OCI-LY7 (cell line): ENCODE data around the gene KCNH1. TPM values are rescaled to one million over a fixed set of nuclear protein-coding genes. Genes with fewer than 3 reads are reported as not detected.

ENCODE experiments used
- BruUV-seq: library from RNA; stranded (reverse); fragments of 400-500 nt; replicated peaks from 2 replicates; lab custom pipeline; 2021; lab: Mats Ljungman, UMichigan
- CTCF ChIA-PET: fragments of 300-600 bp; sonication (Branson Sonifier 250); formaldehyde crosslinking; loops from one replicate; lab custom pipeline; 2022; ENCODE audit warnings: antibody characterized with exemption; ENCODE audit not compliant: unreplicated experiment; lab: Charles Lee
- POLR2A ChIA-PET: fragments of 300-600 bp; sonication (Branson Sonifier 250); formaldehyde crosslinking; loops from one replicate; lab custom pipeline; 2022; ENCODE audit warnings: antibody characterized with exemption; lab: Charles Lee
- DNase-seq: peaks from one replicate; pipeline ENCODE4 v3.0.0-alpha.2; 2015; ENCODE audit warnings: low spot score
- H2AFZ ChIP-seq: fragments of 200-600 bp; sonication (generic), shearing (Covaris generic); 2 replicates; pipeline ENCODE4 v1.6.1; 2014; ENCODE audit warnings: mild to moderate bottlenecking, antibody characterized with exemption, low read length, moderate library complexity
- H3K27ac ChIP-seq: fragments of 200-600 bp; sonication (generic); 2 replicates; pipeline ENCODE4 v1.5.1; 2014; ENCODE audit warnings: mixed run types, low read depth, mild to moderate bottlenecking, moderate library complexity, low read length, inconsistent platforms; ENCODE audit not compliant: poor library complexity, severe bottlenecking
- H3K36me3 ChIP-seq: fragments of 200-600 bp; sonication (generic); 2 replicates; pipeline ENCODE4 v1.6.1; 2014; ENCODE audit warnings: mild to moderate bottlenecking, antibody characterized with exemption, low read length, moderate library complexity, mixed read lengths; ENCODE audit not compliant: insufficient read depth
- H3K4me1 ChIP-seq: fragments of 200-600 bp; sonication (generic); 2 replicates; pipeline ENCODE4 v1.5.1; 2014; ENCODE audit warnings: mild to moderate bottlenecking, low read length; ENCODE audit not compliant: insufficient read depth, poor library complexity, severe bottlenecking
- H3K4me2 ChIP-seq: fragments of 200-600 bp; sonication (generic); 2 replicates; pipeline ENCODE4 v1.6.1; 2014; ENCODE audit warnings: mild to moderate bottlenecking, low read length
- H3K4me3 ChIP-seq: fragments of 200-600 bp; sonication (generic); 2 replicates; pipeline ENCODE4 v1.5.1; 2014; ENCODE audit warnings: mild to moderate bottlenecking, low read depth, low read length; ENCODE audit not compliant: poor library complexity, severe bottlenecking
- H3K79me2 ChIP-seq: fragments of 200-600 bp; sonication (generic); 2 replicates; pipeline ENCODE4 v1.6.1; 2016; ENCODE audit warnings: low read depth, mild to moderate bottlenecking, low read length, moderate library complexity, mixed read lengths; ENCODE audit not compliant: insufficient read depth
- H3K9me2 ChIP-seq: fragments of 200-600 bp; sonication (generic); 2 replicates; pipeline ENCODE4 v1.6.1; 2016; ENCODE audit warnings: mild to moderate bottlenecking, low read length, mixed read lengths; ENCODE audit not compliant: insufficient read depth
- H3K9me3 ChIP-seq: fragments of 200-600 bp; sonication (generic); 2 replicates; pipeline ENCODE4 v1.6.1; 2014; ENCODE audit warnings: mild to moderate bottlenecking, mixed run types, low read length, mixed read lengths
- H4K20me1 ChIP-seq: fragments of 200-600 bp; sonication (generic); 2 replicates; pipeline ENCODE4 v1.6.1; 2014; ENCODE audit warnings: mild to moderate bottlenecking, antibody characterized with exemption, low read length, moderate library complexity, mixed read lengths; ENCODE audit not compliant: insufficient read depth
- CTCF ChIP-seq: fragments of 200-600 bp; sonication (generic); conservative IDR thresholded peaks from 2 replicates; pipeline ENCODE4 v1.5.1; 2014; ENCODE audit warnings: mild to moderate bottlenecking, antibody characterized with exemption, low read length, moderate library complexity, mixed read lengths
- EZH2phosphoT487 ChIP-seq: fragments of 200-600 bp; sonication (generic); IDR thresholded peaks from 2 replicates; pipeline ENCODE4 v1.6.1; 2018; ENCODE audit warnings: low read depth, borderline replicate concordance, mild to moderate bottlenecking, mixed run types, antibody characterized with exemption, low read length, moderate library complexity, mixed read lengths
- intact Hi-C: fragments of 100-400 bp; cut with micrococcal nuclease; formaldehyde crosslinking; loops from one replicate; pipeline ENCODE4 v1.10.0; 2022; ENCODE audit not compliant: unreplicated experiment
- total RNA-seq, 2 experiments: library from RNA; depleted of rRNA in 1 of 2; stranded (reverse); fragments of >200 nt in 1 of 2; shearing (Covaris generic) in 1 of 2; gene quantifications; 2 replicates each; pipeline ENCODE4 v1.2.3, GENCODE V29; 2014 to 2022

KCNH1 gene
- total RNA-seq, 2 experiments from 2014 or later: not detected

- Histone ChIP-seq H3K4me2 (no peak overlapping the region), H3K4me1 (no peaks in the 10 kb centered on the region), H3K4me3 (no peak overlapping the region), H2AFZ (no peak overlapping the region), H4K20me1 (no peaks in the 10 kb centered on the region), H3K9me3 (no peaks in the 10 kb centered on the region), H3K9me2 (no peaks in the 10 kb centered on the region), H3K27ac (no peak overlapping the region), H3K36me3 (no peaks in the 10 kb centered on the region), H3K79me2 (no peaks in the 10 kb centered on the region)
- no TSS peak for BruUV-seq
- intact Hi-C loops: no loop called here
- CTCF ChIA-PET: no interaction called here
- POLR2A ChIA-PET: no interaction called here
- TF ChIP-seq CTCF: no peak
- TF ChIP-seq EZH2phosphoT487: no peak
- no peak for DNase-seq
These were observed 430.4 kb downstream of the KCNH1 start for GRCh38 chr1:210703593-210703992.

- DNase-seq: no peak
- Histone ChIP-seq H4K20me1 (no peaks in the 10 kb centered on the region), H3K9me3 (no peaks in the 10 kb centered on the region), H3K4me2 (no peak overlapping the region), H3K27ac (no peak overlapping the region), H2AFZ (no peak overlapping the region), H3K79me2 (no peaks in the 10 kb centered on the region), H3K9me2 (no peaks in the 10 kb centered on the region), H3K4me3 (no peak overlapping the region), H3K4me1 (no peaks in the 10 kb centered on the region), H3K36me3 (no peaks in the 10 kb centered on the region)
- CTCF ChIA-PET: no interaction called here
- TF ChIP-seq CTCF (no peak), EZH2phosphoT487 (no peak)
- POLR2A ChIA-PET: interaction anchor here (1.1 kb wide), 1 partner anchor 36 kb away, joined by 4 read pairs; no protein-coding TSS in a partner anchor
- intact Hi-C loops: no loop called here
- BruUV-seq: no TSS peak
These were observed 431.4 kb downstream of the KCNH1 start for GRCh38 chr1:210702506-210702905.

- Histone ChIP-seq H3K4me2 (no peak overlapping the region), H3K4me3 (no peak overlapping the region), H3K27ac (no peak overlapping the region), H3K4me1 (no peaks in the 10 kb centered on the region), H4K20me1 (no peaks in the 10 kb centered on the region), H3K9me2 (no peaks in the 10 kb centered on the region), H3K79me2 (no peaks in the 10 kb centered on the region), H3K9me3 (no peaks in the 10 kb centered on the region), H3K36me3 (no peaks in the 10 kb centered on the region), H2AFZ (no peak overlapping the region)
- BruUV-seq: no TSS peak
- TF ChIP-seq EZH2phosphoT487 (no peak), CTCF (no peak)
- ChIA-PET POLR2A (no interaction called here), CTCF (no interaction called here)
- DNase-seq: no peak
- intact Hi-C loops: no loop called here
These were observed 433.4 kb downstream of the KCNH1 start for GRCh38 chr1:210700511-210700910.
